Activated naive CD4-positive, alpha-beta T cell treated with anti-CD3 and anti-CD28 coated beads, Interleukin-2, amount 50 U/mL, for 16 hours (primary cell): Measurements from ENCODE around the gene CAPN12.

ENCODE experiments used
- DNase-seq: peaks from one replicate; pipeline ENCODE4 v3.0.0-alpha.2; 2020

The CAPN12 gene

DNA sequence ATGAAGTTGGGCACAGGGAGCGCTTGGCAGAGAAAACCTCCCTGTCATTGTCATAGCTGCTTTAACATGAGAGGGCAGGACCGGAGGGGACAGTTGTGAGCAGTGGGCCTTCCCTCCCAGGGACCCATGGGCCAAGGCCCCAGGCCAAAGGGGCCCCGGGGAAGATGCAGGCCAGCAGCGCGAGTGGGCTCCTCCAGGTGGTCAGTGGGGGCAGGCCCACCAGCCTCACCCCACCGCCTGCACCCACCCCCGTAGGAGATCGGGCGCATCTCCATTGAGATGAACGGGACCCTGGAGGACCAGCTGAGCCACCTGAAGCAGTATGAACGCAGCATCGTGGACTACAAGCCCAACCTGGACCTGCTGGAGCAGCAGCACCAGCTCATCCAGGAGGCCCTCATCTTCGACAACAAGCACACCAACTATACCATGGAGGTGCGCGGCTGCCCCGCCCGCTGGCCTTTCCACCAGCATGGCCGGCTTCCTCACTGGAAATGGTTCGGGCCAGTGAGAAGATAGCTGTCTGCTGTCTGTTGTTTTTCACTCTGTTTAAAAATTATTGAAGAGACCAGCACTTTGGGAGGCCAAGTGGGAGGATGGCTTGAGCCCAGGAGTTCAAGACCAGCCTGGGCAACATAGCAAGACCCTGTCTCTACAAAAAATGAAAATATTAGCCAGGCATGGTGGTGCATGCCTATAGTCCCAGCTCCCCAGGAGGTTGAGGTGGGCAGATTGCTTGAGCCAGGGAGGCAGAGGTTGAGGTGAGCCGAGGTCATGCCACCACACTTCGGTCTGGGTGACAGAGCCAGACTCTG, 18.6 kb downstream of the CAPN12 start:
- DNase-seq: no peak

GRCh38 chr19:38723990-38724854, 20.1 kb downstream of the CAPN12 start:
- no peak for DNase-seq

DNA sequence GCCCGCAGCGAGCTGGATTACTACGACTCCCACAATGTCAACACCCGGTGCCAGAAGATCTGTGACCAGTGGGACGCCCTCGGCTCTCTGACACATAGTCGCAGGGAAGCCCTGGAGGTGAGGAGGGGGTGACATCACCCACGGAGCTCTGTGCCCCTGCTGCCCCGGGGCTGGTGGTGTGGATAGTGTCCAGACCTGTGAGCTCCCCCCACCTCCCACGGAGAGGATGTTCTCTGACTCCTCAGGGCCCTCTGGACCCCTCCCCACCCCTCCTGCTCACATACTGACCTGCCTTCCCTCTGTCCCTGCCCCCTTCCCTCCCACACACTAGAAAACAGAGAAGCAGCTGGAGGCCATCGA, 20.7 kb downstream of the CAPN12 start:
- DNase-seq: no peak

GRCh38 chr19:38722947-38723605, 21.2 kb downstream of the CAPN12 start:
- DNase-seq: no peak

DNA sequence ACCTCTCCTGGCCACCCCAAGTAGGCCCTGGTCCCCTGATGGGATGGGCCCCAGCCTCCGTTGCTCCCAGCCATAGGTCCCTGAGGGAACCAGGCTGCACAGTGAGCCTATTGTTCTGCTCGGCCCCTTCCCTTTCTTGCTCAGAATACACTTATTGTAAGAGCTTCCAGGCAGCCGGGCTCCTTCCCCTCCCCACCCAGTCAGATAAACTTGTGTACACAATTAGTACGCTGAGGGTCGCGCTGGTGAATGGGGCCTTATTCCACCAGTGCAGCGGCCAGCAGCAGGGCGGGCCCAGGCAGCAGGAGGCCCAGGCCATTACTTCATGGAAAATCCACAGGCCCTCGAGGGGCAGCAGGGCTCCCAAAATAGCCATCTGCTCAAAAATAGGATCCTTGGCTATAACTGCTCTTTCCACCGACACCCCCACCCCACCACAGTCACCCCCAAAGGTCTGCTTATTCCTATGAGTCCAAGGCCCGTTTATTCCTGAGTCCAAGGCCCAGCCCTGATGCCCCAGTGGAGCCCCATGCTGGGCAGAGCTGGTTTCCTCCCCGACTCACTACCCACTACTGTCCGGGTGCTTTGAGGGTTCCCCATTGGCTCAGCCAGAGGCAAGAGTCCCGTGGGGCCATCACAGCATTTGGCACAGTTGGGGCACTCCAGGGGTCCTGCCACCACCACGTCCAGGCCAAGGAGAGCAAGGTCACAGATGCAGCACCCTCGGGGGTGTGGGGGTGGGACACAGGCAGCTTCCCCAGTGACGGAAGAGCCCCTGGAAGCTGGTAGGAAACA, 22.1 kb downstream of the CAPN12 start:
- no peak for DNase-seq

GRCh38 chr19:38721496-38721895, 22.8 kb downstream of the CAPN12 start:
- no peak for DNase-seq

DNA sequence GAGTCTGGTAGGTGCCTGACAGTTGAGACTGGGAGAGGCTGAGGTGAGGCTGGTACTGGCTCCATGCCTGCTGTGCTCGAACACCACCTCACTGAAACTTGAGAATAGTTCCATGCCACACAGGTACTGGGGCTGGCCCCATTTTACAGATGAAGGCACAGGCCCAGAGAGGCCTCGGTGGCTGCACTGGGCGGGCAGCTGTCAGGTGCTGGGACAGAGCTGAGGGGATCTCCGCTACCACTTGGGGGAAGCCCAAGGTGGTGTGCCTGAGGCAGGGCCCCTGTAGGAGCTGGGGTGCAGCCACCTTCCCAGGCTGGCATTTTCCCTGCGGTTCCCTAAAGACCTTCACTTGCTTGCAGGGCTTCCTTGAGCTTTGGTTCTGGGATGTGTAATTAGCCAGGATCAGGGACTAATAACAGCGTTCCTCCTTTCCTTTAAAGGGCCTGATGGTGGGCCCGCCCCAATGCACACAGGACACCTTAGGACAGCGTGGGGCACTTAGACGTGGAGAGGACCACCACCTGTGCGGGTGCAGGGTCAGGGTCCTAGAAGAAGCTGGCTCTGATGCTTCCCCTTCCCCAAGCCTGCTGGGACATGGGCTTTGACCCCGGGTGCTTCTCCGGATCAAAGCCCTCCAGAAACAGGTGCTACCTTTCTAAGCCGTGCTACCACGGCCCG, 23.6 kb downstream of the CAPN12 start:
- no peak for DNase-seq

- no peak for DNase-seq
These were observed 24.3 kb downstream of the CAPN12 start for GRCh38 chr19:38719761-38720558.

DNA sequence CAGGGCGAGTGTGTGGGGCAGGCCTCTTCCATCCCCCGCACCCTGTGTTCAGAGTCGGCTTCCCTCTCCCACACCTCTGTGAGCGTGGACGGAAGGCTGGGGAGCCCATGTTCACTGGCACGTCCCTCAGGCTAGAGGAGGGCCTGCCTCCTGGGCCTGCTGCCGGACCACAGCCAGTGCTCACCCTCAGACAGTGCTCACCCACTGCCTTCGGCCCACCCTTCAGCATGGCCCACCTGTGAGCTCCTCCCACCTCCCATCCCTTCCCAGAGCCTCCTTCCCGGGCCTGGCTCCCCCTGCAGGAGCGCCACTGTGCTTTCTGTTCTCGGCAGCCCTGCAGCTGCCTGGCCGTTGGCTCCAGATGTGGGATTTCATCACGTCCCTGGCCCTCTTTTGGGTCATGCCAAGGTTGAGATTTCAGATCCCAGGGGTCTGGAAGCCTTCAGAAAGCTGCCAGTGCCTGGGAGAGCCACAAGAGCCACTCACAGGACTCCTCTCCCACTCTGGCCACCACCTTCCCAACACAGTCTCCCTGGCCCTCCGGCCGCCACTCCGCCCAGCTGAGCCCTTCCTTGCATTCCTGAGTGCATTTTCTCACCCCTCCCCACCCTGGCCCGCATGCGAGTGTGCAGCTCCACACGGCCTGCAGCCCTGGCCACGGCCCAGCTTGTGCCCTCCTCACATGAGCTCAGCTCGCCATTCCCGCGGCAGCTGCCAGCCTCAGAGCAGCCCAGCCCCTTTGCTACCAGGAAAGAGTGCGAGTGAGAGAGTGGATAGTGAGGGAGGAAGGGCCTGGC, 25.3 kb downstream of the CAPN12 start:
- no peak for DNase-seq

GRCh38 chr19:38717855-38718254, 26.4 kb downstream of the CAPN12 start:
- no peak for DNase-seq

DNA sequence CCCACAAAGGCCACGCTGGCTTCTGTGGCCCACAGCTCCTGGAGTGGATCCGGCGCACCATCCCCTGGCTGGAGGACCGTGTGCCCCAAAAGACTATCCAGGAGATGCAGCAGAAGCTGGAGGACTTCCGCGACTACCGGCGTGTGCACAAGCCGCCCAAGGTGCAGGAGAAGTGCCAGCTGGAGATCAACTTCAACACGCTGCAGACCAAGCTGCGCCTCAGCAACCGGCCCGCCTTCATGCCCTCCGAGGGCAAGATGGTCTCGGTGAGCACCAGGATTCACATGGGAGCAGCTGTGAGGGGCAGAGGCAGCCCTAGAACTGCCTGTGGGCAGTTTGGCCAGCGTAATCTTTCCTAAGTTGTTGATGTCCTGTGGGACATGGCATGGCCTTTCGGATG, 27.2 kb downstream of the CAPN12 start:
- no peak for DNase-seq

GRCh38 chr19:38715555-38715954, 28.7 kb downstream of the CAPN12 start:
- no peak for DNase-seq

DNA sequence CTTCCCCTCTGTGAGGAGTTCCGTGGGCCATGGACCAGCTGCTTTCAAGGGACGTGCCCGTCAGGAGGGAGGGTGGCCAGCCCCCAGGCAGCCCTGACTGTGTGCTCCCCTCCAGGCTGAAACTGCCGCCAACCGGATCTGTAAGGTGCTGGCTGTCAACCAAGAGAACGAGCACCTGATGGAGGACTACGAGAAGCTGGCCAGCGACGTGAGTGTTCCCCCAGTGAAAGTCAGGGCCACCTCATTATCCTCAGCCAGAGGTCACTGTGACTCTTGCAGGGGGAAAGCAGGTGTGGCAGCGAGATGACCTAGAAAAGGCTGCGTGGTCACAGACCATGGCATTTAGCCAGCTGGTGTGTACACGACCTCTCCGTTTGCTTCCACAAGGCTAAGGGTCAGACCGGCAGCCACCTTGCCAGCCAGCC, 29.9 kb downstream of the CAPN12 start:
- no peak for DNase-seq

DNA sequence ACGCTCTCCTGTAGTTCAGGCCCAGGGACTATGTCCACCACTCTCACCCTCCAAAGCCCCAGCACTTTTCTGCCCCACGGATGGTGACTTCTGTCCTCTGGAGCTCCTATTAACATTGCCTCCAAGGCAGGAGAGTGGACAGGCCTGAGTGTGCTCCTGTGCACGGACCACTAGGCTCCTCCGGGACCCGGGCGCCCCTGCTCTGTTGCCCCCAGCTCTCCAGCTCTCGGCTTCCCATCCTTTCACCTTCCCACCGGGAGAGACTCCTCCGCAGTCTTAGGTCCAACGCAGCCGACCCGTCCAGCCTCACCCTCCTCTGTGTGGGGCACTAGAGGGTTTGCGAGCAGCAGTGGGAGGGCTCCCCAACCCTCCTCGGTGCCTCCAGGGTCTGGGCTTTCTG, 30.4 kb downstream of the CAPN12 start:
- no peak for DNase-seq

- DNase-seq: no peak
These were observed 31.0 kb downstream of the CAPN12 start for GRCh38 chr19:38713227-38713649.

- no peak for DNase-seq
These were observed 32.0 kb downstream of the CAPN12 start for GRCh38 chr19:38712161-38712748.

- DNase-seq: no peak
These were observed 32.5 kb downstream of the CAPN12 start for GRCh38 chr19:38711726-38712153.

DNA sequence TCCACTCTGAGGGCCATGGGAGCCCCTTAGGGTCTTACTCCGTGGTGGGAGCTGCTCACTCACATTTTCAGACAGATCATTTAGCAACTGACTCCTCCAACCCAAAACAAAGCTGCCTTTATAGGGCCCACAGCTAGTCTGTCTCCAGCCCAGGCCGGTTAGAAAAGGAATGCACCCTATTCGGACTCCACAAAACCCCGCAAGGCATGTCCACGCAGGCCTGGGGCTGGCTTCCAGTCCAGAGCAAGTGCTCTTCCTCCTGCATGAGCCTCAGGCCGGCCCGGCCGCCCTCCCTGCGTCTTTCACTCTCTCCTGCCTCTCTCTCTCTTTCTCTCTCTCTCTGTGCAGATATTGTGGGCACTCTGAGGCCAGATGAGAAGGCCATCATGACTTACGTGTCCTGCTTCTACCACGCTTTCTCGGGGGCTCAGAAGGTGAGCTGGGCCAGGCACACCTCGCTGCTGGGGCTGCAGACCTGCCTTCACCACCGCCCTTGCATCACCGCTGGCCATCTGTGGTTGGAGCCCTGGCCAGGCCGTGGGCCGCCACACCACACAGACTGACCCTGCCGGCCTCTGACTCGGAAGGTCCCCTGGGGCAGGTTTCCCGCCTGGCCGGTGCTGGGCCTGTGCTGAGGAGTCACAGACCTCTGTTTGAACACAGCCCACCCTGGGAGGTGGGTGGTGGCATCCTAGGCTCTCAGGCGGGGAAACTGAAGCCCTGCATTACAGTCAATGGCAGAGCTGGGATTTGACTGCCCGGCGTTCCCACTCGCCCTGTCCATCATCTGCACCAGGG, 33.1 kb downstream of the CAPN12 start:
- DNase-seq: no peak

DNA sequence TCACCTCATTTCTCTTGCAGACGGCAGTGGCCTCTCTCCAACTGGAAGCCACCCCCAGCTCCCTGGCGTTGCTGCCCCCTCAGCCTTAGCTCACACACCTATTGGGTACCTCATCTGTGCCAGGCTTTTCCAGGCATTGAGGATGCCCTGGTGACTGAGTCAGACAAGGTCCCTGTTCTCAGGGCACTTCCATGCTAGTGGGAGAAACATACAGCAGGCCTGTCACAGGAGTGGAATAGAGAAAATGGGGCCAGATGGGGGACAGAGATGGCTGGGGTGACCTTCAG, 33.9 kb downstream of the CAPN12 start:
- no peak for DNase-seq
